NCI-H1105 treated with DMSO at 0.1 percent for 48 hours (cell line): Measurements from ENCODE around the gene ANKRD29.
"Not testable (repeated sequence)": the region's sequence is repeated elsewhere in the genome, so short reads cannot be mapped to it uniquely, and the experiment has no call there.

Experiments
- DNase-seq: peaks from one replicate; lab custom pipeline; 2025; lab: John Stamatoyannopoulos, UW

The ANKRD29 gene

GRCh38 chr18:23557511-23557910 is 105.2 kb downstream of the ANKRD29 start:
- DNase-seq = not testable (repeated sequence)

DNA sequence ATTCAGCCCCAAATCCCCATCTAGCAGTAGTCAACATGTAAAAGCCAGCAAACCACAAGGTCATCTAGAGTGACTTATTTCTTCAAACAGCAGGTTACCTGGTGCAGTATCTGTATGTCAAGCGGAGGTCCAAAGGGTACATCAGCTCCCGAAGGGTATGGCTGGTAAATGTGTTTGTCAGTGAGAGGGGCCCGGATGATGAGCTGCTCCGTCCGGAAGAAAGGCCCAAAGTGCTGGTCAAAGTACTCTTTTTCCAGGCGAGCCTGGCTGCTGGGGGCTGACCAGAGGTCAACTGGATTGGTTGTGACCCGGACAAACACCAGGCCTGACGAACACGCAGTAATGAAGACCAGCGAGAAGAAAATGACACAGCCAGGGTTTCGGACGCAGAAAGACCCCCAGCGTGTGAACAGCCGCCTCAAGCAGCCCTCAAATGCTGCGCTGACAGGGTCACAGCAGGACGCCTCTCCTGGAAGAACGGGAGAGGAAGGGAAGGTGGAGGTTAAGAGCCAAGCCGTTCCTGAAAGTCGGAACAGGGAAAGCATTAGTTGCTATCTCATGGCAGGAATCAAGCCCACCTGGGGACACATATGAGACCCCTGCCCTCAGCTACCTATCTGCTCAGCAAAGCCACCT is 106.4 kb downstream of the ANKRD29 start:
- no peak for DNase-seq

DNA sequence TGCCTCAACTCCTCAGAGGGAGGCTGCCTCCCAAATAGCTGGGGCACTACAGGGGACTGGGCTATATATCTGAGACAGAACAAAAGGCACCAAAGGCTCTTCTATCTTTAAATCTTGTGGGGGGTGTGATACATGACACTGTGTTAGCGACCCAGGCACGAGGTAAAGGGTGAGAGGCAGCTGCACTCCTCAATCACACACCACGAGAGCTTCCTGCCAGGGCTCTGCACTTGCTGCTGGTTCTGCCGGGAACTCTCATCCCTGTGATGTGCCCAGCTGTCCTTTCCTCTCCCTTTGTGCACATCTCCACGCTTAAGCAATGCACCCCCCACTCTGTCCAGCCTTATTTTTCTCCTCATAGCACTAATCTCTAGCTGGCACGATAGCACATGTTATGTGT is 108.8 kb downstream of the ANKRD29 start:
- DNase-seq = no peak

- DNase-seq = no peak
These were observed 110.2 kb downstream of the ANKRD29 start for GRCh38 chr18:23552505-23552904.

GRCh38 chr18:23551978-23552377 is 110.7 kb downstream of the ANKRD29 start:
- no peak for DNase-seq

- no peak for DNase-seq
These were observed 111.8 kb downstream of the ANKRD29 start for GRCh38 chr18:23550898-23551297.
